ENCODE results near the gene PEX5L.

DNA sequence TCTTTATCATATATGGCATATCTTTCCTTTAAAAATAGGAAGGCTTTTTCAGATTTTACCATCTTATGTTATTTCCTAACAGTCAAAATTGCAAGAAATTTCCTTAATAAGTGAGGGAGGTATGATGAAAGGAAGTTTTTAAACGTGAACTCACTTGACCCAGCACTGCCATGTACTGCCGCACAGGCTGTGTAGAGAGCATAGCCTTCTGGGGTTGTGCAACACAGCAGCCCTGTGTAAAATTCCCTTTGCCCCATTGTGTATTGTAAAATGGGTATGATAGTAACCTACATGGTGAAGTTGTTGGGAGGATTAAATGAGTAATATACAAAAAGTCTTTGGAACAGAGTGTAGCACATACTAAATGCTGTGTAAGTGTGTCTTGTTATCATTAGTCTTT is 78.6 kb downstream of the PEX5L start:
- TF ChIP-seq, protein P1, sequence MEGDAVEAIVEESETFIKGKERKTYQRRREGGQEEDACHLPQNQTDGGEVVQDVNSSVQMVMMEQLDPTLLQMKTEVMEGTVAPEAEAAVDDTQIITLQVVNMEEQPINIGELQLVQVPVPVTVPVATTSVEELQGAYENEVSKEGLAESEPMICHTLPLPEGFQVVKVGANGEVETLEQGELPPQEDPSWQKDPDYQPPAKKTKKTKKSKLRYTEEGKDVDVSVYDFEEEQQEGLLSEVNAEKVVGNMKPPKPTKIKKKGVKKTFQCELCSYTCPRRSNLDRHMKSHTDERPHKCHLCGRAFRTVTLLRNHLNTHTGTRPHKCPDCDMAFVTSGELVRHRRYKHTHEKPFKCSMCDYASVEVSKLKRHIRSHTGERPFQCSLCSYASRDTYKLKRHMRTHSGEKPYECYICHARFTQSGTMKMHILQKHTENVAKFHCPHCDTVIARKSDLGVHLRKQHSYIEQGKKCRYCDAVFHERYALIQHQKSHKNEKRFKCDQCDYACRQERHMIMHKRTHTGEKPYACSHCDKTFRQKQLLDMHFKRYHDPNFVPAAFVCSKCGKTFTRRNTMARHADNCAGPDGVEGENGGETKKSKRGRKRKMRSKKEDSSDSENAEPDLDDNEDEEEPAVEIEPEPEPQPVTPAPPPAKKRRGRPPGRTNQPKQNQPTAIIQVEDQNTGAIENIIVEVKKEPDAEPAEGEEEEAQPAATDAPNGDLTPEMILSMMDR (IDR thresholded peaks at IDR 0.05): no peak
- TF ChIP-seq POLR2A (IDR thresholded peaks at IDR 0.05): no peak
